Measurements from ENCODE around the gene MORC1.

MORC1 gene

DNA sequence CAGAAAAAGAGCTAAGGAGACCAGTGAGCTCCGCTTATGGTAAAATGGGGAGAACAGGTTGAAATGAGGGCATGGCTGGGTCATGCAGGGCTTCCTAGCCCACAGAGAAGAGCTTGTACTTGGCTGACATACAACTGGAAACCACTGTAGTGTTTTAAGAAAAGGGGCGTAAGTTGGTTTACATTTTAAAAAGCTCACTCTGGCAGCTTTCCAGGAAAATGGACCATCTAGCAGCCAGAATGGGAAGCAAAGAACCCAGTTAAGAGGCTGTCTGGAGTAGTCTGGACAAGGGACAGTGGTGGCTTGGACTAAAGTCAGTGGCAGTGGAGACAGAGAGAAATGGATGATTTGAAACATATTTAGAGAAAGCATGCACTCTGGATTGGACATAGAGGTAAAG is 1.9 kb downstream of the MORC1 start:
- TF ChIP-seq, protein P1, sequence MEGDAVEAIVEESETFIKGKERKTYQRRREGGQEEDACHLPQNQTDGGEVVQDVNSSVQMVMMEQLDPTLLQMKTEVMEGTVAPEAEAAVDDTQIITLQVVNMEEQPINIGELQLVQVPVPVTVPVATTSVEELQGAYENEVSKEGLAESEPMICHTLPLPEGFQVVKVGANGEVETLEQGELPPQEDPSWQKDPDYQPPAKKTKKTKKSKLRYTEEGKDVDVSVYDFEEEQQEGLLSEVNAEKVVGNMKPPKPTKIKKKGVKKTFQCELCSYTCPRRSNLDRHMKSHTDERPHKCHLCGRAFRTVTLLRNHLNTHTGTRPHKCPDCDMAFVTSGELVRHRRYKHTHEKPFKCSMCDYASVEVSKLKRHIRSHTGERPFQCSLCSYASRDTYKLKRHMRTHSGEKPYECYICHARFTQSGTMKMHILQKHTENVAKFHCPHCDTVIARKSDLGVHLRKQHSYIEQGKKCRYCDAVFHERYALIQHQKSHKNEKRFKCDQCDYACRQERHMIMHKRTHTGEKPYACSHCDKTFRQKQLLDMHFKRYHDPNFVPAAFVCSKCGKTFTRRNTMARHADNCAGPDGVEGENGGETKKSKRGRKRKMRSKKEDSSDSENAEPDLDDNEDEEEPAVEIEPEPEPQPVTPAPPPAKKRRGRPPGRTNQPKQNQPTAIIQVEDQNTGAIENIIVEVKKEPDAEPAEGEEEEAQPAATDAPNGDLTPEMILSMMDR (IDR thresholded peaks at IDR 0.05; ENCODE audit: low read depth, low read length), result no peak
- DNase-seq, result no peak
- Histone ChIP-seq H3K9me3 (ENCODE audit: severe bottlenecking) (no peaks in the 10 kb centered on the region), H3K4me3 (ENCODE audit: low read depth, low read length) (no peak overlapping the region), H3K27ac (no peak overlapping the region), H3K36me3 (no peaks in the 10 kb centered on the region), H3K27me3 (ENCODE audit: insufficient read depth, low read depth, severe bottlenecking) (no peaks in the 10 kb centered on the region)

DNA sequence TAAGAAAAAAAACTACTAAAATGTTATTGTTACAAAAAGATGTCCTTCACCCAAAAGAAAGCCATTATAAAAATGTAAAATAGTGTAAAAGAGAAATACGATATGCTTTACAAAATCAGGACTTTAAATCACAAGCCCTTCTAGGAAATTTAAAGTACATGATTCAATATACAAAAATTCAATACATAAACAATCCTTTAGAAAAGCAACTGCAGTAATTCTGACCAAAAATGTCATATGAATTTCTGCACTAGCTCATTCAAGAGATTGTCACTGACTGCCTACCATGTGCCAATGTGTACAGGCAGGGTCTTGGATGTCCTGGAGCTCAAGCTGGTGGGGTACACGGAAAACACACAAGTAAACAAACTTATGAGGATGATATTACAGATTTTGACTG is 2.5 kb downstream of the MORC1 start:
- no peak overlapping the region for H3K4me3 ChIP-seq (ENCODE audit: low read depth, low read length)
- TF ChIP-seq, protein P1 (IDR thresholded peaks at IDR 0.05; ENCODE audit: low read depth, low read length), result no peak
- H3K9me3 ChIP-seq (ENCODE audit: severe bottlenecking), result no peaks in the 10 kb centered on the region
- DNase-seq, result no peak
- H3K36me3 ChIP-seq, result no peaks in the 10 kb centered on the region
- H3K27ac ChIP-seq, result no peak overlapping the region
- H3K27me3 ChIP-seq (ENCODE audit: insufficient read depth, low read depth, severe bottlenecking), result no peaks in the 10 kb centered on the region

DNA sequence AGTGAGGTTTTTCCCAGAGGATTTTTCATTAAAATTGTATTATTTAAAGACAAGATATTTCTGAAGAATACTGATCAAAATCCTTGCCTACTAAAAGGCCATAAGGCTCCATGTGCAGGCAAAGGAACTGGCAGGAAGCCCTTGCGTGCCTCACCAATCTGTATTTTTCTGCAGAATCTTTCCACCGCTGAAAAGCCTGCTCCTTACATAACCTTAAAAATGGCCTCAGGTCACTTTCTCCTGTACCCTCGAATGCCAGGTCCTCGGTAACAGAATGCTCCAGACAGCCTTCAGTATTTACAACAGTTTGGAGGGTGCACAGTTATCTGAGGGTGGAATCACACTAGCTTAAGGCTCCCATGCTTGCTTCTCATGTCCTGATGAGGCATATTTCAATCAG is 3.2 kb downstream of the MORC1 start:
- TF ChIP-seq, protein P1 (IDR thresholded peaks at IDR 0.05; ENCODE audit: low read depth, low read length), result no peak
- no peaks in the 10 kb centered on the region for H3K9me3 ChIP-seq (ENCODE audit: severe bottlenecking)
- H3K27ac ChIP-seq, result no peak overlapping the region
- no peaks in the 10 kb centered on the region for H3K36me3 ChIP-seq
- no peak overlapping the region for H3K4me3 ChIP-seq (ENCODE audit: low read depth, low read length)
- no peaks in the 10 kb centered on the region for H3K27me3 ChIP-seq (ENCODE audit: insufficient read depth, low read depth, severe bottlenecking)
- DNase-seq, result no peak

DNA sequence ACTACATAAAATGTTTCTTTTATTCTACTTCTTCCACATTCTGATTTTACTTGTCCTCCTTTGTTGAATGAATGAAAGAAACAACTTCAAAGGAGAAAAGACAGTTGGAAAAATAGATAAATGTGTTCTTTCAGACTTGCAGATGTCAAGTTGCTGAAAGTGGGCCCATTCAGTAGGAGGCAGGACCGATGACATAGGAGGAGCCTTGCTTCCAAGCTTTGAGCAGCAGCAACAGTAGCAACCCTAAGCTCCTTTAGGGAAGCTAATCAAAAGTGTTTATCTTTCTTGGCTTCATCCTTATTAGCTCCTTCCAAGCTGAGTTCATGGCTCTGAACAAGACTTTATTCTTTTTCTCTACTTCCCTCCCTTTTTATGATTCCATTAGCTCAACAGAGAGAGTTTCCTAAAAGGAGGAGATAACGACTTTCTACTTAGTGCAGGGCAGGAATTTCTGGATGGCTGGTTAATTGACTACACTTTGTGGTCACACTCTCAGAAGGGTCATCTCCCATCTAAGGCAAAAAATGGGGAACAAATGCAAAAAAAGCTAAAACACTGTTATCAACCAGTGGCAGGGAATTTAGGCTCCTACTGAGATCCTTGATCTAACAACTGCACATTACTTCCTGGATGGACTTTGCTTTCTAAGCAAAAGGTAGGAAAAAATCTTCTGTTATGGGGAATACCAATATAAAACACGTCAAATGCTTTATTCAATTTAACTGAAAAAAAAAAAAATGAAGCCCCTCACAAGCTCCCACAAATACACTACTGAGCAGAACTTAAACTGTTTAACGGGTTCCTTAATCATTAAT is 4.8 kb downstream of the MORC1 start:
- Histone ChIP-seq H3K27ac (no peak overlapping the region), H3K9me3 (ENCODE audit: severe bottlenecking) (no peaks in the 10 kb centered on the region), H3K36me3 (no peaks in the 10 kb centered on the region), H3K27me3 (ENCODE audit: insufficient read depth, low read depth, severe bottlenecking) (no peaks in the 10 kb centered on the region), H3K4me3 (ENCODE audit: low read depth, low read length) (no peak overlapping the region)
- peak; percentile 27 for DNase-seq
- TF ChIP-seq, protein P1 (IDR thresholded peaks at IDR 0.05; ENCODE audit: low read depth, low read length), result no peak

DNA sequence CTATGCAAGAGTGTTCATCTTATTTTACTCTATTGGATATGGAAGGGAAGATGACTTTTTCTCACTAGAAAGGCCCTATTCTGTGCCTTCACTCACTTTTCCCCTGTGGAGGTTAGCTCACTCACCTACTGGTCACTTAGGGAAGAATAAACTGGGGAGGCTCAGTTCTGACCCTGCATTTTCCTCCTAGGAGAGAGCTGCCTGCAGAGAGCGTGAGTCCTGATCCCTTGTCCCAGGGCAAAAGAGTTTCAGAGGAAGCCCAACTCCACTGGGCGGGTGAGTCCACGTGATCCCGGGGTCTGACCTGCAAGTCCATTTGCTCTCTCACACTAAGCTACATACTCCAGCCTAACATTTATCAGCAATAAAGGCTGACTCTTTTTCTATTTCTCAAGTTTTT is 8.4 kb downstream of the MORC1 start:
- no peak overlapping the region for H3K4me3 ChIP-seq (ENCODE audit: low read depth, low read length)
- no peaks in the 10 kb centered on the region for H3K27me3 ChIP-seq (ENCODE audit: insufficient read depth, low read depth, severe bottlenecking)
- TF ChIP-seq, protein P1 (IDR thresholded peaks at IDR 0.05; ENCODE audit: low read depth, low read length), result no peak
- H3K36me3 ChIP-seq, result no peaks in the 10 kb centered on the region
- no peak overlapping the region for H3K27ac ChIP-seq
- H3K9me3 ChIP-seq (ENCODE audit: severe bottlenecking), result no peaks in the 10 kb centered on the region
- DNase-seq, result no peak

Data from WERI-Rb-1 (cell line).